Gastroesophageal sphincter (tissue), 4 donors: ENCODE measurements around the gene MYCBP. TPM values are rescaled to one million over a fixed set of nuclear protein-coding genes. Genes with fewer than 3 reads are reported as not detected.

ENCODE experiments used
- ATAC-seq: fragments of 150-250 bp; one replicate; pipeline ENCODE4 v1.9.1; 2016; ENCODE audit warnings: mild to moderate bottlenecking, moderate library complexity
- H3K27ac ChIP-seq, 4 donors: fragments of 200-600 bp; sonication (generic) in 3 of 4; 1 replicate in 3 of 4; 2 replicates in 1 of 4; pipeline ENCODE4 v1.5.1; 2016 to 2019
- H3K27me3 ChIP-seq: fragments of 200-600 bp; sonication (generic); one replicate; pipeline ENCODE4 v1.5.1; 2019
- H3K36me3 ChIP-seq, 2 donors: fragments of 200-600 bp; sonication (generic); one replicate each; pipeline ENCODE4 v1.5.1; 2019; ENCODE audit warnings: control low read depth in 1 of 2
- H3K4me1 ChIP-seq, 3 donors: fragments of 200-600 bp; sonication (generic); 1 replicate in 2 of 3; 2 replicates in 1 of 3; pipeline ENCODE4 v1.5.1; 2016 to 2019; ENCODE audit warnings: control low read depth in 2 of 3
- H3K4me3 ChIP-seq, 2 donors: fragments of 200-600 bp; sonication (generic); one replicate each; pipeline ENCODE4 v1.5.1; 2019; ENCODE audit warnings: mild to moderate bottlenecking in 1 of 2, moderate library complexity in 1 of 2
- H3K9me3 ChIP-seq, 3 donors: fragments of 200-600 bp; sonication (generic); one replicate each; pipeline ENCODE4 v1.5.1; 2017 to 2019; ENCODE audit warnings: control low read depth in 2 of 3
- CTCF ChIP-seq, 4 experiments: fragments of 200-600 bp in 2 of 4; fragments of 450-650 bp in 2 of 4; sonication (generic) in 1 of 4; IDR thresholded peaks; one replicate each; pipeline ENCODE4 v1.5.1; 2017 to 2019; ENCODE audit warnings: antibody characterized with exemption in 4 of 4, mild to moderate bottlenecking in 2 of 4, moderate library complexity in 2 of 4
- EP300 ChIP-seq: sonication (generic); formaldehyde crosslinking; IDR thresholded peaks from one replicate; pipeline ENCODE4 v1.6.1; 2017; ENCODE audit warnings: antibody characterized with exemption, mild to moderate bottlenecking
- POLR2A ChIP-seq, 2 donors: fragments of 450-650 bp; IDR thresholded peaks; one replicate each; pipeline ENCODE4 v1.6.1; 2017; ENCODE audit warnings: antibody characterized with exemption in 2 of 2, mild to moderate bottlenecking in 2 of 2, moderate library complexity in 1 of 2
- POLR2AphosphoS5 ChIP-seq: sonication (generic); formaldehyde crosslinking; IDR thresholded peaks from one replicate; pipeline ENCODE4 v1.6.1; 2017; ENCODE audit warnings: antibody characterized with exemption
- WGBS, 2 donors: methylation state at CpG; one replicate each; pipeline ENCODE4 v1.1.5; 2018; ENCODE audit warnings: low coverage in 1 of 2; 5-methylcytosine and 5-hydroxymethylcytosine counted together
- total RNA-seq, 4 donors: library from RNA; depleted of rRNA; stranded (reverse); fragments of >200 nt; gene quantifications; one replicate each; pipeline ENCODE4 v1.1.0, GENCODE V29; 2016

MYCBP gene
- total RNA-seq, 4 donors from 2014 or later, result 19.3 to 25.8 (median 21.5) TPM

GRCh38 chr1:38827318-38827717 lies 45.8 kb downstream of the MYCBP start:
- Histone ChIP-seq H3K27me3 (peaks cover 8% of the 10 kb centered on the region), H3K27ac (no peak overlapping the region), H3K4me1 (peaks cover 0 to 14% (median 0%) of the 10 kb centered on the region in 3 donors), H3K4me3 (no peak overlapping the region), H3K9me3 (no peaks in the 10 kb centered on the region), H3K36me3 (no peaks in the 10 kb centered on the region)
- no peak for ATAC-seq
- WGBS, 2 donors, result 70 to 80% methylated on average over 1 to 2 of the region's 2 CpGs
- TF ChIP-seq POLR2AphosphoS5, result no peak
- TF ChIP-seq CTCF (IDR thresholded peaks at IDR 0.05), result no peak

GRCh38 chr1:38826886-38827285 lies 46.3 kb downstream of the MYCBP start:
- no peaks in the 10 kb centered on the region for H3K36me3 ChIP-seq
- H3K27me3 ChIP-seq, result peaks cover 13% of the 10 kb centered on the region
- H3K27ac ChIP-seq, result no peak overlapping the region
- H3K4me3 ChIP-seq, result no peak overlapping the region
- peaks cover 0 to 14% (median 0%) of the 10 kb centered on the region in 3 donors for H3K4me1 ChIP-seq
- H3K9me3 ChIP-seq, result no peaks in the 10 kb centered on the region
- TF ChIP-seq CTCF (IDR thresholded peaks at IDR 0.05) (no peak), EP300 (no peak), POLR2A (IDR thresholded peaks at IDR 0.05) (no peak), POLR2AphosphoS5 (no peak)
- no peak for ATAC-seq

DNA sequence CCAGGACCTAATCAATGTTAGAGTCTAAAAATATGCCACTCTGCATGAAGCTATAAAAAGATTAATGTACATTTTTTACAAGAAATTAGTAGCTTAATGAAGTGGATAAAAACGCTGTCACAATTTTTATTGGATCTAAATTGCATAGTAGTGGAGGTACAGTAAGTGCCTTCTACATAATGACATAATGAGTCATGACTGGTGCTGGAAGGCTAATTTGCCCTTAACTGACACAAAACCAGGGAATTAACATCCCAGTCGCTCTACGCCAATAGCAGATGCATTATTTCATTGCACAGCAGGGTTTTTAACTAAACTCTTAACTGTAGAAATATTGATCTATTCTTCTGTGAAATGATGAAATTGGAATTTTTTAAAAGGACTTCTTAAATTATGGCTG lies 46.9 kb downstream of the MYCBP start:
- Histone ChIP-seq H3K36me3 (no peaks in the 10 kb centered on the region), H3K27me3 (peaks cover 18% of the 10 kb centered on the region), H3K9me3 (no peaks in the 10 kb centered on the region), H3K4me1 (peaks cover 0 to 14% (median 0%) of the 10 kb centered on the region in 3 donors), H3K27ac (no peak overlapping the region), H3K4me3 (no peak overlapping the region)
- WGBS, 2 donors, result 50 to 74% methylated on average over 3 of the region's 3 CpGs
- TF ChIP-seq EP300 (no peak), POLR2AphosphoS5 (no peak), CTCF (IDR thresholded peaks at IDR 0.05) (no peak), POLR2A (IDR thresholded peaks at IDR 0.05) (no peak)
- no peak for ATAC-seq

- peaks cover 67% of the 10 kb centered on the region for H3K27me3 ChIP-seq
- peaks cover 0 to 13% (median 0%) of the 10 kb centered on the region in 3 donors for H3K9me3 ChIP-seq
- WGBS, 2 donors, result 57 to 60% methylated on average over 1 of the region's 1 CpG
Measured at GRCh38 chr1:38820860-38821259, 52.3 kb downstream of the MYCBP start.

More at GRCh38 chr1:38820860-38821259, 52.3 kb downstream of the MYCBP start:
- no peak overlapping the region for H3K4me3 ChIP-seq
- ATAC-seq, result no peak
- peaks cover 0 to 20% (median 0%) of the 10 kb centered on the region in 3 donors for H3K4me1 ChIP-seq
- no peaks in the 10 kb centered on the region for H3K36me3 ChIP-seq
- TF ChIP-seq EP300, result no peak
- no peak for TF ChIP-seq POLR2AphosphoS5
- no peak for TF ChIP-seq POLR2A (IDR thresholded peaks at IDR 0.05)
- no peak for TF ChIP-seq CTCF (IDR thresholded peaks at IDR 0.05)
- H3K27ac ChIP-seq, result no peak overlapping the region
